ENCODE data around the gene CTRB1.

DNA sequence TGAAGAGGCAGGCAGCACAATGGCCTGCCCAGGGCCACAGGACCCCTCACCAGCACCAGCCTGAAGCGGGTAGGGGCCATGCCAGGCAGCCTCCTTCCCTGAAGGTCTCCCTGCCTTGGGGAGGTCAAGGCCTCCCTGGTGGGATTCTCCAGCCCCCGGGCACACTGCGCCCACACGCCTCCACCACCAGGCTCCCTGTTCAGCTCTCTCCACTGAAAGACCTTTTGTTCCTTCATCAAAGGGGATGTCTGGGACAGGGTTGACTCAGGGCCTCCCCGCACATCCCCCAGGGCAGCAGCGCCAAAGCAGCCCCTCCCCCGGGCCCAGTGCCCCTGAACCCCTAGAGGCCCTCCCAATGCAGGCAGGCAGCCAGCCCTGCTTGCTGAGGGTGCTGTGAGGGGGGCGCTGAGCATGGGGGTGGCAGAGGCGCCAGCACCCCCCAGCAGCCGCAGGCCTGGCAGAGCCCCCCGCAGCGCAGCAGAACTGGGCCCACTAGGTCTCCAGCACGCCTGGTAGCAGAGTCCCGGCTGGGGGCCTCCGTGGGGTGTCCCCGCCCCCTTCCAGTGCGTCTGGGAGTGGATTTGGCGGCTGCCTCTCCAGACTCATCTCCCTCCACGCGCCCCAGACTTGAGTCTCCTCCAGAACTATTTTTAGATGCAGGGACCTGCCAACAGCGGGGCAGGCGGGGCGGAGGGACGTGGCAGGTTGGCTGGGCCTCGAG lies 19.5 kb downstream of the CTRB1 start:
- TF ChIP-seq, protein P1, sequence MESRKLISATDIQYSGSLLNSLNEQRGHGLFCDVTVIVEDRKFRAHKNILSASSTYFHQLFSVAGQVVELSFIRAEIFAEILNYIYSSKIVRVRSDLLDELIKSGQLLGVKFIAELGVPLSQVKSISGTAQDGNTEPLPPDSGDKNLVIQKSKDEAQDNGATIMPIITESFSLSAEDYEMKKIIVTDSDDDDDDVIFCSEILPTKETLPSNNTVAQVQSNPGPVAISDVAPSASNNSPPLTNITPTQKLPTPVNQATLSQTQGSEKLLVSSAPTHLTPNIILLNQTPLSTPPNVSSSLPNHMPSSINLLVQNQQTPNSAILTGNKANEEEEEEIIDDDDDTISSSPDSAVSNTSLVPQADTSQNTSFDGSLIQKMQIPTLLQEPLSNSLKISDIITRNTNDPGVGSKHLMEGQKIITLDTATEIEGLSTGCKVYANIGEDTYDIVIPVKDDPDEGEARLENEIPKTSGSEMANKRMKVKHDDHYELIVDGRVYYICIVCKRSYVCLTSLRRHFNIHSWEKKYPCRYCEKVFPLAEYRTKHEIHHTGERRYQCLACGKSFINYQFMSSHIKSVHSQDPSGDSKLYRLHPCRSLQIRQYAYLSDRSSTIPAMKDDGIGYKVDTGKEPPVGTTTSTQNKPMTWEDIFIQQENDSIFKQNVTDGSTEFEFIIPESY (CRISPR knock-in tag; IDR thresholded peaks at IDR 0.05): peak; percentile 98
- TF ChIP-seq KLF13 (CRISPR knock-in tag; IDR thresholded peaks at IDR 0.05) (no peak), MEIS2 (CRISPR knock-in tag; IDR thresholded peaks at IDR 0.05) (no peak)
